ENCODE measurements around the gene EVC2. TPM values are rescaled to one million over a fixed set of nuclear protein-coding genes. Genes with fewer than 3 reads are reported as not detected.

Gene EVC2
- total RNA-seq: under 1 TPM in 1 of 2 experiments, not detected in 1; 0.04 TPM

- Mint-ChIP-seq H3K4me1 (peaks cover 7% of the 10 kb centered on the region), H3K27ac (no peak within 1 kb of the TSS), H3K36me3 (no peaks in the 10 kb centered on the region), H3K4me3 (no peak within 1 kb of the TSS), H3K27me3 (peaks cover 59% of the 10 kb centered on the region), H3K9me3 (peaks cover 5% of the 10 kb centered on the region)
- no peak for DNase-seq
These were observed at the start of gene EVC2 for GRCh38 chr4:5708449-5709206. EVC2 (minus strand) TSS chr4:5708559; CDS start chr4:5708513, 46 bp downstream.

GRCh38 chr4:5757954-5758353 is 49.6 kb upstream of the EVC2 start:
- Mint-ChIP-seq H3K27me3 (no peaks in the 10 kb centered on the region), H3K4me3 (no peak overlapping the region), H3K4me1 (peaks cover 3% of the 10 kb centered on the region), H3K27ac (no peak overlapping the region), H3K9me3 (no peaks in the 10 kb centered on the region), H3K36me3 (no peaks in the 10 kb centered on the region)
- no peak for DNase-seq

- Mint-ChIP-seq H3K4me1 (peaks cover 3% of the 10 kb centered on the region), H3K27me3 (no peaks in the 10 kb centered on the region), H3K4me3 (no peak overlapping the region), H3K27ac (no peak overlapping the region), H3K9me3 (no peaks in the 10 kb centered on the region), H3K36me3 (no peaks in the 10 kb centered on the region)
- no peak for DNase-seq
These were observed 49.2 kb upstream of the EVC2 start for GRCh38 chr4:5757536-5757935.

- H3K36me3 Mint-ChIP-seq: no peaks in the 10 kb centered on the region
- peaks cover 3% of the 10 kb centered on the region for H3K4me1 Mint-ChIP-seq
- no peak for DNase-seq
- no peaks in the 10 kb centered on the region for H3K27me3 Mint-ChIP-seq
- no peak overlapping the region for H3K27ac Mint-ChIP-seq
- H3K4me3 Mint-ChIP-seq: no peak overlapping the region
- no peaks in the 10 kb centered on the region for H3K9me3 Mint-ChIP-seq
These were observed 48.7 kb upstream of the EVC2 start for GRCh38 chr4:5757091-5757490.

GRCh38 chr4:5756271-5756670 is 47.9 kb upstream of the EVC2 start:
- no peak for DNase-seq
- H3K4me1 Mint-ChIP-seq: peaks cover 3% of the 10 kb centered on the region
- H3K4me3 Mint-ChIP-seq: no peak overlapping the region
- no peaks in the 10 kb centered on the region for H3K27me3 Mint-ChIP-seq
- H3K9me3 Mint-ChIP-seq: no peaks in the 10 kb centered on the region
- no peak overlapping the region for H3K27ac Mint-ChIP-seq
- H3K36me3 Mint-ChIP-seq: no peaks in the 10 kb centered on the region

GRCh38 chr4:5755679-5756078 is 47.3 kb upstream of the EVC2 start:
- Mint-ChIP-seq H3K27me3 (no peaks in the 10 kb centered on the region), H3K36me3 (no peaks in the 10 kb centered on the region), H3K9me3 (no peaks in the 10 kb centered on the region), H3K4me3 (no peak overlapping the region), H3K27ac (no peak overlapping the region), H3K4me1 (peaks cover 3% of the 10 kb centered on the region)
- DNase-seq: no peak

- Mint-ChIP-seq H3K27ac (no peak overlapping the region), H3K9me3 (no peaks in the 10 kb centered on the region), H3K27me3 (no peaks in the 10 kb centered on the region), H3K4me1 (peaks cover 3% of the 10 kb centered on the region), H3K4me3 (no peak overlapping the region), H3K36me3 (no peaks in the 10 kb centered on the region)
- DNase-seq: no peak
These were observed 46.8 kb upstream of the EVC2 start for GRCh38 chr4:5755161-5755560.

- H3K27ac Mint-ChIP-seq: no peak overlapping the region
- peaks cover 3% of the 10 kb centered on the region for H3K4me1 Mint-ChIP-seq
- no peak overlapping the region for H3K4me3 Mint-ChIP-seq
- no peaks in the 10 kb centered on the region for H3K27me3 Mint-ChIP-seq
- no peak for DNase-seq
- no peaks in the 10 kb centered on the region for H3K36me3 Mint-ChIP-seq
- no peaks in the 10 kb centered on the region for H3K9me3 Mint-ChIP-seq
These were observed 46.1 kb upstream of the EVC2 start for GRCh38 chr4:5754529-5754881.

- Mint-ChIP-seq H3K9me3 (no peaks in the 10 kb centered on the region), H3K4me1 (peaks cover 3% of the 10 kb centered on the region), H3K4me3 (no peak overlapping the region), H3K27ac (no peak overlapping the region), H3K27me3 (no peaks in the 10 kb centered on the region), H3K36me3 (no peaks in the 10 kb centered on the region)
- DNase-seq: no peak
These were observed 45.6 kb upstream of the EVC2 start for GRCh38 chr4:5753766-5754528.

- no peaks in the 10 kb centered on the region for H3K9me3 Mint-ChIP-seq
- H3K4me1 Mint-ChIP-seq: no peaks in the 10 kb centered on the region
- no peaks in the 10 kb centered on the region for H3K27me3 Mint-ChIP-seq
- no peak for DNase-seq
- no peak overlapping the region for H3K4me3 Mint-ChIP-seq
- H3K27ac Mint-ChIP-seq: no peak overlapping the region
- H3K36me3 Mint-ChIP-seq: no peaks in the 10 kb centered on the region
These were observed 45.0 kb upstream of the EVC2 start for GRCh38 chr4:5753366-5753765.

GRCh38 chr4:5752376-5753184 is 44.2 kb upstream of the EVC2 start:
- no peak overlapping the region for H3K4me3 Mint-ChIP-seq
- no peak for DNase-seq
- no peaks in the 10 kb centered on the region for H3K27me3 Mint-ChIP-seq
- H3K27ac Mint-ChIP-seq: no peak overlapping the region
- no peaks in the 10 kb centered on the region for H3K4me1 Mint-ChIP-seq
- H3K36me3 Mint-ChIP-seq: no peaks in the 10 kb centered on the region
- no peaks in the 10 kb centered on the region for H3K9me3 Mint-ChIP-seq

- Mint-ChIP-seq H3K4me3 (no peak overlapping the region), H3K4me1 (no peaks in the 10 kb centered on the region), H3K9me3 (no peaks in the 10 kb centered on the region), H3K27me3 (no peaks in the 10 kb centered on the region), H3K27ac (no peak overlapping the region), H3K36me3 (no peaks in the 10 kb centered on the region)
- no peak for DNase-seq
These were observed 43.5 kb upstream of the EVC2 start for GRCh38 chr4:5751666-5752375.

- Mint-ChIP-seq H3K9me3 (no peaks in the 10 kb centered on the region), H3K4me1 (no peaks in the 10 kb centered on the region), H3K36me3 (no peaks in the 10 kb centered on the region), H3K27ac (no peak overlapping the region), H3K4me3 (no peak overlapping the region), H3K27me3 (peaks cover 2% of the 10 kb centered on the region)
- no peak for DNase-seq
These were observed 42.7 kb upstream of the EVC2 start for GRCh38 chr4:5750946-5751665.

All from activated naive CD8-positive, alpha-beta T cell treated with anti-CD3 and anti-CD28 coated beads for 36 hours (primary cell).